Memory B cell (primary cell): ENCODE data around the gene DENND4B.

ENCODE experiments used
- ATAC-seq: fragments of 150-1000 bp; cut with Tn5 transposase; 2 replicates; pipeline ENCODE4 v1.10.0; 2021; ENCODE audit warnings: low read depth, mild to moderate bottlenecking, moderate library complexity
- DNase-seq, 2 donors: peaks; one replicate each; pipeline ENCODE4 v3.0.0; 2022; ENCODE audit warnings: low spot score in 2 of 2
- H3K27ac Mint-ChIP-seq: one replicate; pipeline ENCODE4 v1.8.0; 2022; ENCODE audit warnings: mild to moderate bottlenecking, moderate library complexity, mixed read lengths
- H3K27me3 Mint-ChIP-seq: one replicate; pipeline ENCODE4 v1.8.0; 2022; ENCODE audit warnings: mixed read lengths
- H3K36me3 Mint-ChIP-seq: one replicate; pipeline ENCODE4 v1.8.0; 2022; ENCODE audit warnings: mild to moderate bottlenecking, mixed read lengths
- H3K4me1 Mint-ChIP-seq: one replicate; pipeline ENCODE4 v1.8.0; 2022; ENCODE audit warnings: mixed read lengths
- H3K4me3 Mint-ChIP-seq: one replicate; pipeline ENCODE4 v1.8.0; 2022; ENCODE audit warnings: mild to moderate bottlenecking, moderate library complexity, mixed read lengths
- H3K9me3 Mint-ChIP-seq: one replicate; pipeline ENCODE4 v1.8.0; 2022; ENCODE audit warnings: mixed read lengths

Gene DENND4B

DNA sequence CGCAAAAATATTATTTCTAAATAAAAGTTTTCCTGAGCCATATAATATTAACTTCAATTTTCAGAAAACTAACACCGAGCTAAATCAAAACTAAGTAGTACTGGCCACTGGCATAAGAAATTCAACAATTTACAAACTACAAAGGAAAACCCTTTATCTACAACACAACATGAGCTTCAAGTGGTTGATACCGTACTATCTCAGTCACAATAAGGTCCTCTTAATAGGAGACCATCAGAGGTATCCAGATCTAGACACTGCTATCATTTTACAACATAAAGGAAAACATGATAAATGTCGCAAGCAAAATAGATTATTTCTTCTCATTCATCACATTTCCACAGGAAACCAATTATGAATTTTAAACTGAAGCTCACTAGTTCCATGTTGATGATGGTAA lies 63.3 kb downstream of the DENND4B start:
- H3K9me3 Mint-ChIP-seq: no peaks in the 10 kb centered on the region
- H3K4me3 Mint-ChIP-seq: no peak overlapping the region
- ATAC-seq: no peak

DNA sequence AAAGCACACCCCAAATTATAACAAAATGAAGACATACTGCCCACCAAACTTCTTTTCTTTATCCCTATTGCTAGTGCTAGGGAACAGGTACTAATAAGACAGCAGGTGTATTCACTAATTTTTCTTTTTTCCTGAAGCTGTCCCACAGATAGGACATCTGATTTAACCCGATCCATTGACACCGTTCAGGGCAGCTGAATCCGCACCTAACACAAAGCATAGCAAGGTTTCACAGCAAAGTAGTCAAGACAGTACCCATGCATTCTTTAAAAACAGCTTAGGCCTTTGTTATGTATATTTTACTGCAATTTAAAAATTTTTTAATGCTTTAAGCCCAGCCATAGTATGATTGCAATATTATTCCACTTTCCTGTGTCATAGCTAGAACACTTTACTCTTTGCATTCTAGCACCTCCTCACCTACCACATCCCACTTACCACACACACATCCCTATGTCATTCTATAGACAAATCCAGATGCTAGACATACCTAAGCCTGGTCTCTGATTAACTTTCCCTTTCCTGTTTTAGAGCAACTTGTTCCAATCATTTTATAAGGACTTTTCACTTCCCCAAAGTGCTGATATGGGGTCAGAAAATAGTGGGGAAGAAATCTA lies 64.1 kb downstream of the DENND4B start:
- no peak overlapping the region for H3K4me3 Mint-ChIP-seq
- no peak for DNase-seq
- no peak for ATAC-seq
- no peaks in the 10 kb centered on the region for H3K27me3 Mint-ChIP-seq
- peaks cover 5% of the 10 kb centered on the region for H3K36me3 Mint-ChIP-seq
- no peaks in the 10 kb centered on the region for H3K9me3 Mint-ChIP-seq
- H3K27ac Mint-ChIP-seq: no peak overlapping the region
- peaks cover 13% of the 10 kb centered on the region for H3K4me1 Mint-ChIP-seq

More for the DNA sequence above, 63.3 kb downstream of the DENND4B start:
- DNase-seq: no peak
- H3K4me1 Mint-ChIP-seq: peaks cover 11% of the 10 kb centered on the region
- no peaks in the 10 kb centered on the region for H3K27me3 Mint-ChIP-seq
- peaks cover 4% of the 10 kb centered on the region for H3K36me3 Mint-ChIP-seq
- no peak overlapping the region for H3K27ac Mint-ChIP-seq

DNA sequence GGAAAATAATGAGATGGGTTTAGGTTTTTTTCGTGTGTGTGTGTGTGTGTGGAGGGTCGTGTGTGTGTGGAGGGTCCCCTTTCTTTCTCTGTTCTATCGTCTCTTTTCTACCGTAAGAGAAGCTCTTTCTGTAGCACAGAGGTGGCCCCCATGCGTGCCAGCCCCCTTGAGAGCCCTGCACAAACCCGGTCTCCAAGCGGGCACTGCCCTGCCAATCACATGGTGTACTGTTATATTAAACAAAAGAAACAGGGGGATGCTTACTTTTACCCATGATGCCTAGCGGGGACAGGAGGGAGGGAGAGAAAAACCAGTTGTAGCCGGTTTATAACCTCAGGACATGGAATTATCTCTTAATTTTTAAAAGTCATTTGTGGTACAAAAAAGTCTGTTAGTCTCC lies 64.8 kb downstream of the DENND4B start:
- Mint-ChIP-seq H3K27ac (no peak overlapping the region), H3K4me3 (no peak overlapping the region), H3K4me1 (peaks cover 12% of the 10 kb centered on the region), H3K9me3 (no peaks in the 10 kb centered on the region), H3K36me3 (peaks cover 6% of the 10 kb centered on the region), H3K27me3 (no peaks in the 10 kb centered on the region)
- DNase-seq (no peak), ATAC-seq (no peak)

DNA sequence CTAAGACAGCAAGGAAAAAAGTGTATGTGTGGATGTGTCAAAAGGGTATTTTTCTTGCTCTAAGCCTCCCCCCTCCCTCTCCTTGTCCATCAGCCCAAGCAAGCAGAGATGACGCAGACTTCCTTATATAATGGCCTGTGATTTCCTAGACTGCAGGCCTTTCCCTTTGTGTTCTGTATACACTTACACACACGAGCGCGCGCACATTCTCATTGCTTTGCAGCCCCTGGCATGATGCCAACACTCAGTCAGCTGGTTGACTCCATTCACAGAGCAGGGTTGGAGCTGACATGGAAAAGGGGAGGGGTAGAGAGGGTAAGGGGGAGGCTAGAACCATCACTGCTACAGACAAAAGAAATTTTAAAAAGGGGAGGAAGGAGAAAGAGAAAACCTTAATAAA lies 65.6 kb downstream of the DENND4B start:
- DNase-seq (peak in 1 of 2 donors; percentile 12), ATAC-seq (peak; percentile 51)
- Mint-ChIP-seq H3K9me3 (no peaks in the 10 kb centered on the region), H3K4me1 (peaks cover 16% of the 10 kb centered on the region), H3K27ac (no peak overlapping the region), H3K4me3 (no peak overlapping the region), H3K36me3 (peaks cover 6% of the 10 kb centered on the region), H3K27me3 (no peaks in the 10 kb centered on the region)

DNA sequence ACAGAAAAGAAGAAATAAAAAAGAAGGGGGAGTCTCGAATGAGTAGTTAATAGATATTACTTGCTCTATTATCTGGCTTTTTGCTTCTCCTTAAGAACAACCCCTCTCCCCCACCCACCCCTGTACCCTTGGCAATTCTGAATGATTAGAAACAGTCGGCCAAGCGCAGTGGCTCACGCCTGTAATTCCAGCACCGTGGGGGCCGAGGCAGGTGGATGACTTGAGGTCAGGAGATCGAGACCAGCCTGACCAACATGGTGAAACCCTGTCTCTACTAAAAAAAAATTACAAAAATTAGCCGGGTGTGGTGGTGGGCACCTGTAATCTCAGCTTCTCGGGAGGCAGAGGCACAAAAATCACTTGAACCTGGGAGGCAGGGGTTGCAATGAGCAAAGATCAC lies 66.5 kb downstream of the DENND4B start:
- no peak for DNase-seq
- Mint-ChIP-seq H3K4me1 (peaks cover 18% of the 10 kb centered on the region), H3K36me3 (peaks cover 7% of the 10 kb centered on the region), H3K4me3 (no peak overlapping the region), H3K27ac (peak overlapping the region; percentile 64), H3K27me3 (no peaks in the 10 kb centered on the region), H3K9me3 (no peaks in the 10 kb centered on the region)
- ATAC-seq: no peak
